Stomach smooth muscle (tissue), 2 donors: ENCODE results near the gene S100A7A.
"Not testable (repeated sequence)": the region's sequence is repeated elsewhere in the genome, so short reads cannot be mapped to it uniquely, and the experiment has no call there.

ENCODE experiments used
- H3K27ac ChIP-seq: one replicate; pipeline ENCODE4 v1.7.0; 2013; ENCODE audit warnings: mild to moderate bottlenecking, low read length, inconsistent platforms
- H3K27me3 ChIP-seq, 2 donors: one replicate each; pipeline ENCODE4 v1.7.0; 2013; ENCODE audit warnings: low read length in 2 of 2; ENCODE audit not compliant: insufficient read depth in 2 of 2, control insufficient read depth in 1 of 2
- H3K36me3 ChIP-seq, 2 donors: one replicate each; pipeline ENCODE4 v1.7.0; 2013; ENCODE audit warnings: low read length in 2 of 2; ENCODE audit not compliant: control insufficient read depth in 2 of 2, insufficient read depth in 2 of 2
- H3K4me1 ChIP-seq: one replicate; pipeline ENCODE4 v1.7.0; 2013; ENCODE audit warnings: low read length; ENCODE audit not compliant: control insufficient read depth, insufficient read depth
- H3K4me3 ChIP-seq, 2 donors: one replicate each; pipeline ENCODE4 v1.7.0; 2013; ENCODE audit warnings: low read length in 2 of 2
- H3K9ac ChIP-seq, 2 donors: one replicate each; pipeline ENCODE4 v1.7.0; 2013; ENCODE audit warnings: low read length in 2 of 2, mild to moderate bottlenecking in 1 of 2
- H3K9me3 ChIP-seq, 2 donors: one replicate each; pipeline ENCODE4 v1.7.0; 2013; ENCODE audit warnings: low read length in 2 of 2; ENCODE audit not compliant: control insufficient read depth in 2 of 2
- donor health status: healthy.
- donor health status: Pancreatic carcinoma.

S100A7A gene

GRCh38 chr1:153404086-153404635 lies 12.2 kb upstream of the S100A7A start:
- no peaks in the 10 kb centered on the region for H3K36me3 ChIP-seq
- no peak overlapping the region for H3K4me3 ChIP-seq
- no peaks in the 10 kb centered on the region for H3K4me1 ChIP-seq
- H3K9me3 ChIP-seq, result peaks cover 0 to 2% of the 10 kb centered on the region in 2 donors
- no peak overlapping the region for H3K9ac ChIP-seq
- no peak overlapping the region for H3K27ac ChIP-seq
- H3K27me3 ChIP-seq, result peaks cover 0 to 8% of the 10 kb centered on the region in 2 donors

- Histone ChIP-seq H3K36me3 (no peaks in the 10 kb centered on the region), H3K9me3 (peaks cover 0 to 2% of the 10 kb centered on the region in 2 donors), H3K4me1 (no peaks in the 10 kb centered on the region), H3K27ac (no peak overlapping the region), H3K27me3 (peaks cover 0 to 8% of the 10 kb centered on the region in 2 donors), H3K9ac (no peak overlapping the region), H3K4me3 (no peak overlapping the region)
Observed at GRCh38 chr1:153404768-153405167, 11.6 kb upstream of the S100A7A start.

- not testable (repeated sequence) for H3K36me3 ChIP-seq, H3K4me1 ChIP-seq, H3K27me3 ChIP-seq, H3K9me3 ChIP-seq, H3K27ac ChIP-seq, H3K4me3 ChIP-seq, H3K9ac ChIP-seq
Observed at GRCh38 chr1:153405825-153406599, 10.3 kb upstream of the S100A7A start.

- not testable (repeated sequence) for H3K27me3 ChIP-seq, H3K9me3 ChIP-seq, H3K4me1 ChIP-seq, H3K4me3 ChIP-seq, H3K36me3 ChIP-seq, H3K9ac ChIP-seq, H3K27ac ChIP-seq
Observed at GRCh38 chr1:153407274-153407673, 9.0 kb upstream of the S100A7A start.

GRCh38 chr1:153413961-153414360 lies 2.4 kb upstream of the S100A7A start:
- H3K27me3 ChIP-seq, H3K4me1 ChIP-seq, H3K27ac ChIP-seq, H3K36me3 ChIP-seq, H3K4me3 ChIP-seq, H3K9me3 ChIP-seq, H3K9ac ChIP-seq: not testable (repeated sequence)

GRCh38 chr1:153417136-153417888 lies 992 bp downstream of the S100A7A start:
- Histone ChIP-seq H3K4me3 (no peak overlapping the region), H3K36me3 (no peaks in the 10 kb centered on the region)

GRCh38 chr1:153418758-153419435 lies 2.6 kb downstream of the S100A7A start:
- not testable (repeated sequence) for H3K4me1 ChIP-seq, H3K4me3 ChIP-seq, H3K9ac ChIP-seq, H3K36me3 ChIP-seq, H3K27me3 ChIP-seq, H3K9me3 ChIP-seq, H3K27ac ChIP-seq

More at GRCh38 chr1:153417136-153417888, 992 bp downstream of the S100A7A start:
- Histone ChIP-seq H3K4me1 (no peaks in the 10 kb centered on the region), H3K9me3 (peaks cover 0 to 6% of the 10 kb centered on the region in 2 donors), H3K27ac (no peak overlapping the region), H3K9ac (no peak overlapping the region), H3K27me3 (peaks cover 3 to 4% of the 10 kb centered on the region in 2 donors)

- H3K4me1 ChIP-seq, H3K36me3 ChIP-seq, H3K4me3 ChIP-seq, H3K9ac ChIP-seq, H3K27ac ChIP-seq, H3K27me3 ChIP-seq, H3K9me3 ChIP-seq: not testable (repeated sequence)
Observed at GRCh38 chr1:153419436-153419793, 3.1 kb downstream of the S100A7A start.

GRCh38 chr1:153420306-153420705 lies 4.0 kb downstream of the S100A7A start:
- Histone ChIP-seq H3K9ac (no peak overlapping the region), H3K36me3 (no peaks in the 10 kb centered on the region), H3K9me3 (no peaks in the 10 kb centered on the region), H3K4me3 (no peak overlapping the region), H3K27ac (no peak overlapping the region), H3K4me1 (no peaks in the 10 kb centered on the region), H3K27me3 (peaks cover 3 to 4% of the 10 kb centered on the region in 2 donors)

GRCh38 chr1:153422450-153423068 lies 6.2 kb downstream of the S100A7A start:
- Histone ChIP-seq H3K9me3 (no peaks in the 10 kb centered on the region), H3K27ac (no peak overlapping the region), H3K4me1 (no peaks in the 10 kb centered on the region), H3K36me3 (no peaks in the 10 kb centered on the region), H3K4me3 (no peak overlapping the region), H3K27me3 (peaks cover 3% of the 10 kb centered on the region in 2 donors), H3K9ac (no peak overlapping the region)
